GM13977 (cell line): ENCODE results near the gene IL17RE.
A peak's percentile ranks its signal among the peaks of the same experiment; 100 is the strongest.
"Not testable (repeated sequence)": the region's sequence is repeated elsewhere in the genome, so short reads cannot be mapped to it uniquely, and the experiment has no call there.

ENCODE experiments used
- DNase-seq: peaks from one replicate; pipeline ENCODE4 v3.0.0; 2012; ENCODE audit warnings: low spot score
- in situ Hi-C: fragments of 300-500 bp; cut with MboI; formaldehyde crosslinking; loops from one replicate; pipeline ENCODE4 v1.12.0; 2022; ENCODE audit warnings: low sequenced_read_pairs, low pct_unique_long_range_greater_than_20kb, mixed read lengths, inconsistent platforms; ENCODE audit not compliant: unreplicated experiment
- TF ChIP-seq, protein P1 (sequence below): IDR thresholded peaks from 2 replicates; pipeline ENCODE4 v1.5.1; 2012; ENCODE audit warnings: mild to moderate bottlenecking, control low read depth; ENCODE audit not compliant: insufficient read depth; ENCODE audit errors: extremely low read depth, missing control alignments

IL17RE gene

DNA sequence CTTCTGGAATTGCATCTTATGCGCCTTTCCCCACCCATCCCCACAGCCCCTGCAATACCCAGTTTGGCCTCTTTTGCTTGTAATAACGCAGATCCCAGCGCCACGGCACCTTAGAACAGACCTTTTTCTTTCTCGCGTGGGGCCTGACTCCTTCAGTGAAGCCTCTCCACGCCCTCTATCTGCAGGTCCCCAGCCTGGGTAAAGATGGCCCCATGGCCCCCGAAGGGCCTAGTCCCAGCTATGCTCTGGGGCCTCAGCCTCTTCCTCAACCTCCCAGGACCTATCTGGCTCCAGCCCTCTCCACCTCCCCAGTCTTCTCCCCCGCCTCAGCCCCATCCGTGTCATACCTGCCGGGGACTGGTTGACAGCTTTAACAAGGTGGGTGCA is 31.6 kb downstream of the IL17RE start:
- in situ Hi-C loops = no loop called here
- TF ChIP-seq, protein P1, sequence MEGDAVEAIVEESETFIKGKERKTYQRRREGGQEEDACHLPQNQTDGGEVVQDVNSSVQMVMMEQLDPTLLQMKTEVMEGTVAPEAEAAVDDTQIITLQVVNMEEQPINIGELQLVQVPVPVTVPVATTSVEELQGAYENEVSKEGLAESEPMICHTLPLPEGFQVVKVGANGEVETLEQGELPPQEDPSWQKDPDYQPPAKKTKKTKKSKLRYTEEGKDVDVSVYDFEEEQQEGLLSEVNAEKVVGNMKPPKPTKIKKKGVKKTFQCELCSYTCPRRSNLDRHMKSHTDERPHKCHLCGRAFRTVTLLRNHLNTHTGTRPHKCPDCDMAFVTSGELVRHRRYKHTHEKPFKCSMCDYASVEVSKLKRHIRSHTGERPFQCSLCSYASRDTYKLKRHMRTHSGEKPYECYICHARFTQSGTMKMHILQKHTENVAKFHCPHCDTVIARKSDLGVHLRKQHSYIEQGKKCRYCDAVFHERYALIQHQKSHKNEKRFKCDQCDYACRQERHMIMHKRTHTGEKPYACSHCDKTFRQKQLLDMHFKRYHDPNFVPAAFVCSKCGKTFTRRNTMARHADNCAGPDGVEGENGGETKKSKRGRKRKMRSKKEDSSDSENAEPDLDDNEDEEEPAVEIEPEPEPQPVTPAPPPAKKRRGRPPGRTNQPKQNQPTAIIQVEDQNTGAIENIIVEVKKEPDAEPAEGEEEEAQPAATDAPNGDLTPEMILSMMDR = peak; percentile 26
- DNase-seq = no peak

DNA sequence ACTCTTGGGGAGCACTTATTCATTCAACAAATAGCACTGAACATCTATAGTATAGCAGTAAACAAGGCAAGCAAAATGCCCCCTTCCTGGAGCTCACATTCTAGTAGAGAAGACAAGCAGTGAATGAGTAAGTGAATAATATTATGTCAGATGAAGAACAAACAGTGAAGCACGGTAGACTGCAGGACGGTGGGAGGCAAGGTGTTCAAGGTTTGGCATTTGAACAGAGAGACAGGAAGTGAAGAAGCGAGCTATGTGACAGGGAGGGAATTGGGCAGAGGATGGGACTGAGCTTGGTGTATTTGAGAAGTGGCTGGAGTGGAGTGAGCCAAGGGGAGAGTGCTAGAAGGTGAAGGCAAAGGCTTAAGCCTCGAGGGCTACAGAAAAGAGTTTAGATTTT is 32.3 kb downstream of the IL17RE start:
- DNase-seq = no peak
- in situ Hi-C loops = no loop called here
- TF ChIP-seq, protein P1 = no peak

DNA sequence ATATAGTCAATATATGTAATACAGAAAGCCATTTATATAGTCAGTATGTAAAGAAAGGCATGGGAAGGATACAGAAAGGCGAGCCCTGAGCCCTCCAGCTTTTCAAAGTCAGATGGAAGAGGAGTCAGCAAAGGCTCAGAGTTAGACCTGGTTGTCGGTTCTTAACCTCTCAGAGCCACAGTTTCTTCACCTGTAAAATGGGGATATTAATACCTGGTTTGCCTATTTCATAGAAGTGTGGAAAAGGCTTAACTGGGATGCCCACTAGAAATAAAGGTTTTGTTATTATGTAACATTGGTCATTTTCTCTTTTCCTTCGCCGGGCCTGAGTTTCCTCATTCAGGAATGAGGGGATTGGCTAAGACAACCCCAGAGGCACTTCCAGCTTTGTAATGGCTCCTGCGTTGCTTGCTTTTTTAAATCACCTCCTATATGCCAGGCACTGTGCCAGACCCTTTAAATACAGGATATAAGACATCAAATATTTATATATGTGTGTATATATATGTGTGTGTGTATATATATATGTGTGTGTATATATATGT is 33.4 kb downstream of the IL17RE start:
- in situ Hi-C loops = no loop called here
- no peak for DNase-seq
- TF ChIP-seq, protein P1 = no peak

DNA sequence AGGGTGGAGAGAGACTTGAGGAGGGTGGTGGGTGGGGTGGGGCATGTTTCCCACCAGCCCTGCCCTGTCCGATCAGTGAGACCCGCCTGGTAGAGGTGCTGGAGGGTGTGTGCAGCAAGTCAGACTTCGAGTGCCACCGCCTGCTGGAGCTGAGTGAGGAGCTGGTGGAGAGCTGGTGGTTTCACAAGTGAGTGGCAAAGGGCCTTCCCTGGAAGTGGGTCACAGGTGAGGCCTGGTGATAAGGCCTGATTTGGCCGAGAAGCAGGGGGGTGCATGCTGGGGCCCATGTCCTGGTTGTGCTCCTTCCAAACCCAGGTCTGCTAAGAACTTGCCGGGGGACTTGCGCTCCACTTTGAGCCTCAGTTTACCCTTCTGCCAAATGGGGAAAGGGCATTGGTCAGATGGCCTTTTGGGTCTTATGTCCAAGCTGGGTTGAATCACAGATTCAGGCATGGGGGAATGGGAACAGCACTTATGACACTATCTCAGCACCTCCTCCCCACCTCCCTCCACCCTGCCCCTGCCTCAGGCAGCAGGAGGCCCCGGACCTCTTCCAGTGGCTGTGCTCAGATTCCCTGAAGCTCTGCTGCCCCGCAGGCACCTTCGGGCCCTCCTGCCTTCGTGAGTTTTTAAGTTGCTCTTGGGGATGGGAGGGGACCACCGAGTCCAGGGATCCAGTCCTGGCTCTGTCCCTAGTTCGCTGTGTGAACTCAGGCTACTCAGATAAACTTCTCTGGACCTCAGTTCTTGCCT is 35.0 kb downstream of the IL17RE start:
- TF ChIP-seq, protein P1 = no peak
- in situ Hi-C loops = no loop called here
- DNase-seq = no peak

DNA sequence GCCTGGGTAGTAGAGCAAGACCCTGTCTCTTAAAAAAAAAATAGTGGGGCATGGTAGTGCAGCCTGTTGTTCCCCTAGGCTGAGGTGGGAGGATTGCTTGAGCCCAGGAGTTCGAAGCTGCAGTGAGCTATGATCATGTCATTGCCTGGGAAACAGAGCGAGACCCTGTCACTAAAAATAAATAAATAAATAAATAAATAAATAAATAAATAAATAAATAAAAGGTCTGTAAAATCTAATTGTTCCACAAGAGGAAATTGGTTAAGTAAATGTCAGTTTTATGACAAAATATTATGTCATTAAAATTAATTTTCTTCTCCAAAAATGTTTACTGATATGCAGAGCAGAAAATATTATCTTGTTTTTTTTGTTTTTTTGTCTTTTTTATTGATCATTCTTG is 36.3 kb downstream of the IL17RE start:
- DNase-seq = no peak
- in situ Hi-C loops = no loop called here
- TF ChIP-seq, protein P1 = no peak

DNA sequence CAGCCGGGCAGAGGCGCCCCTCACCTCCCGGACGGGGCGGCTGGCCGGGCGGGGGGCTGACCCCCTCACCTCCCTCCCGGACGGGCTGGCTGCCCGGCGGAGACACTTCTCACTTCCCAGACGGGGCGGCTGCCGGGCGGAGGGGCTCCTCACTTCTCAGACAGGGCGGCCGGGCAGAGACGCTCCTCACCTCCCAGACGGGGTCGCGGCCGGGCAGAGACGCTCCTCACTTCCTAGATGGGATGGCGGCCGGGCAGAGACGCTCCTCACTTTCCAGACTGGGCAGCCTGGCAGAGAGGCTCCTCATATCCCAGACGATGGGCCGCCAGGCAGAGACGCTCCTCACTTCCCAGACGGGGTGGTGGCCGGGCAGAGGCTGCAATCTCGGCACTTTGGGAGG is 37.3 kb downstream of the IL17RE start:
- in situ Hi-C loops, DNase-seq: not testable (repeated sequence)

DNA sequence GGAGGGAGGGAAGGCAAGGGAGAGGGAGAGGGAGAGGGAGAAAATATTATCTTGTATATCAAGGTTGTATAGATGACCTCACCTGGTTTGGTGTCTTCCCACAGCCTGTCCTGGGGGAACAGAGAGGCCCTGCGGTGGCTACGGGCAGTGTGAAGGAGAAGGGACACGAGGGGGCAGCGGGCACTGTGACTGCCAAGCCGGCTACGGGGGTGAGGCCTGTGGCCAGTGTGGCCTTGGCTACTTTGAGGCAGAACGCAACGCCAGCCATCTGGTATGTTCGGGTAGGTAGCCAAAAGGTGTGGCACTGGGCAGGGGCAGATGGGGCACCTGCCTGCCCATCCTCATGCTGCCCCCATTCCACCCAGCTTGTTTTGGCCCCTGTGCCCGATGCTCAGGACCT is 38.1 kb downstream of the IL17RE start:
- TF ChIP-seq, protein P1 = no peak
- in situ Hi-C loops = no loop called here

More for the DNA sequence above, 38.1 kb downstream of the IL17RE start:
- DNase-seq = no peak
